ENCODE measurements around the gene ADRA2A. TPM values are rescaled to one million over a fixed set of nuclear protein-coding genes. Genes with fewer than 3 reads are reported as not detected.

The ADRA2A gene
- total RNA-seq, 4 donors from 2014 or later: 0.42 to 3.8 (median 3.6) TPM

DNA sequence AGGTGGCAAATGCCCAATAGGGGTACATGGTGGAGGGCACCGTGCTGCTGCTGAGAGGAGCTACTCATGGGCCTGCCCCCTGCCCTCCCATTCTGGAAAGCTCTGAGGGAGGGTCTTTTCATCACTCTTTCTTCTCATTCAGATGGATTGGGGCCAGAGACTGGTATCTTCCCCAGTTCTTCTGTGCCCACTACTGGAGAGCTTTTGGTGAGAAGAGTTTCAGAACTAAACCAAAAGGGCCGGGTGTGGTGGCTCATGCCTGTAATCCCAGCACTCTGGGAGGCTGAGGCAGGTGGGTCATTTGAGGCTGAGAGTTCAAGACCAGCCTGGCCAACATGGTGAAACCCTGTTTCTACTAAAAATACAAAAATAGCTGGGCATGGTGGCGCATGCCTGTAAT lies 12.5 kb downstream of the ADRA2A start:
- H3K4me3 ChIP-seq: no peak overlapping the region
- H3K9me3 ChIP-seq: no peaks in the 10 kb centered on the region
- DNase-seq (ENCODE audit: extremely low spot score): no peak
- H3K36me3 ChIP-seq: no peaks in the 10 kb centered on the region
- no peaks in the 10 kb centered on the region for H3K4me1 ChIP-seq
- H3K27me3 ChIP-seq: peaks cover 0 to 6% (median 0%) of the 10 kb centered on the region in 4 donors
- intact Hi-C loops (cut with DNase I): no loop called here
- 89% methylated on average over 3 of the region's 3 CpGs for WGBS
- no peak overlapping the region for H3K27ac ChIP-seq (replicated peaks in 1 of 4)
- TF ChIP-seq EP300 (IDR thresholded peaks at IDR 0.05): no peak
- TF ChIP-seq, protein P1, sequence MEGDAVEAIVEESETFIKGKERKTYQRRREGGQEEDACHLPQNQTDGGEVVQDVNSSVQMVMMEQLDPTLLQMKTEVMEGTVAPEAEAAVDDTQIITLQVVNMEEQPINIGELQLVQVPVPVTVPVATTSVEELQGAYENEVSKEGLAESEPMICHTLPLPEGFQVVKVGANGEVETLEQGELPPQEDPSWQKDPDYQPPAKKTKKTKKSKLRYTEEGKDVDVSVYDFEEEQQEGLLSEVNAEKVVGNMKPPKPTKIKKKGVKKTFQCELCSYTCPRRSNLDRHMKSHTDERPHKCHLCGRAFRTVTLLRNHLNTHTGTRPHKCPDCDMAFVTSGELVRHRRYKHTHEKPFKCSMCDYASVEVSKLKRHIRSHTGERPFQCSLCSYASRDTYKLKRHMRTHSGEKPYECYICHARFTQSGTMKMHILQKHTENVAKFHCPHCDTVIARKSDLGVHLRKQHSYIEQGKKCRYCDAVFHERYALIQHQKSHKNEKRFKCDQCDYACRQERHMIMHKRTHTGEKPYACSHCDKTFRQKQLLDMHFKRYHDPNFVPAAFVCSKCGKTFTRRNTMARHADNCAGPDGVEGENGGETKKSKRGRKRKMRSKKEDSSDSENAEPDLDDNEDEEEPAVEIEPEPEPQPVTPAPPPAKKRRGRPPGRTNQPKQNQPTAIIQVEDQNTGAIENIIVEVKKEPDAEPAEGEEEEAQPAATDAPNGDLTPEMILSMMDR (IDR thresholded peaks at IDR 0.05): no peak
- no peak for TF ChIP-seq POLR2A (IDR thresholded peaks at IDR 0.05; ENCODE audit: low read depth)

DNA sequence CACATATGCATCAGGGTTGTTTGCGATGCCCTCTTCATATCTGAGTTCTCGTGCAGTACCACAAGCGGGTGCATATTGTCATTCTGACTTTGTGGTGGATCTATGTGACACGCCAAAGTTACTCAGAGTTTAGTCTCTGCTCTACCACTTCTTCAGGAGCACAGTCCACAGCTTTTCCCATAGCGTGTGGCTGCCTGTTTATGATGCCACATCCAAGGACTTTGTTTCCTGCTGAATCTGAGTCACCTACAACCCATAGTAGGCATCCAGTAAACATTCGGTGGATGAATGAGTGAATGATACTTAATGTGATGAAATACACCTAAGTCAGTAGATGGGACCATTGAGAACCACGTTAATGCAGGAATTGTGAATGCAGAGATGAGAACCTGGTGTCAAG lies 15.0 kb downstream of the ADRA2A start:
- no peak for DNase-seq (ENCODE audit: extremely low spot score)
- 81% methylated on average over 7 of the region's 7 CpGs for WGBS
- Histone ChIP-seq H3K36me3 (no peaks in the 10 kb centered on the region), H3K4me1 (no peaks in the 10 kb centered on the region), H3K4me3 (no peak overlapping the region), H3K27me3 (peaks cover 0 to 11% (median 0%) of the 10 kb centered on the region in 4 donors), H3K9me3 (no peaks in the 10 kb centered on the region), H3K27ac (replicated peaks in 1 of 4) (no peak overlapping the region)
- intact Hi-C loops (cut with DNase I): no loop called here
- TF ChIP-seq, protein P1 (IDR thresholded peaks at IDR 0.05): no peak
- TF ChIP-seq POLR2AphosphoS5 (IDR thresholded peaks at IDR 0.05) (no peak), POLR2A (IDR thresholded peaks at IDR 0.05; ENCODE audit: low read depth) (no peak)

DNA sequence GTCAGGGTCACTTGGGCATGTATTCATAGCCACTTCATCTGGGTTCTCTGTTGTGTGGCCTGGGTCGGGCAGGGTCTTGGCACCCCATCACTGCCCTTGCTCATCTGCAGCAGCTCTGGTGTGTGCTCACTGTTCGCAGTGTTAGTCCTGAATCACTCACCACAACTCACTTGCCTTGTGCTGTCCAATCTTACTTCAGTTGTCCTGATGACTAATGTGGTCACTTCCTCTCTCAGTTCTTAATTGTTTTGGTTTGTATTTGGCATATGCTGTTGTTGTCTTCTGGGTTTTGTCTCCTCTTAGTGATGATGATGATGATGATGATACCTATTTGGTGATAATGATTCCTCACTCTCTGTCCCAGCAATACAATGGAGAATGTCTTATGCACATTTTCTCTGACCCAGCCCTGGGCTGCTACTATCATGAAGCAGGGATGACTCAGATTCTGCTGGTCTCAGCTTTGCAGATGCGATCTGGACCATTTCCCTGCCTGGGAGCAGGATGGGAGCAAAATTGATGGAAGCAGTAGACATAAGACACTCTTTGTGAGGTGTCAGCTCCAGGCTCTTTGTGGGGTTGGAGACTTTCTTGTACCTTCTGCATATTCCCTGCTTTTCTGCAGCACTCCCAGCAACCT lies 17.0 kb downstream of the ADRA2A start:
- Histone ChIP-seq H3K27ac (replicated peaks in 1 of 4) (no peak overlapping the region), H3K4me3 (no peak overlapping the region), H3K36me3 (no peaks in the 10 kb centered on the region), H3K4me1 (no peaks in the 10 kb centered on the region), H3K27me3 (peaks cover 0 to 30% (median 0%) of the 10 kb centered on the region in 4 donors), H3K9me3 (no peaks in the 10 kb centered on the region)
- WGBS: 82% methylated on average over 3 of the region's 3 CpGs
- intact Hi-C loops (cut with DNase I): no loop called here
- no peak for TF ChIP-seq EP300 (IDR thresholded peaks at IDR 0.05)
- no peak for DNase-seq (ENCODE audit: extremely low spot score)

DNA sequence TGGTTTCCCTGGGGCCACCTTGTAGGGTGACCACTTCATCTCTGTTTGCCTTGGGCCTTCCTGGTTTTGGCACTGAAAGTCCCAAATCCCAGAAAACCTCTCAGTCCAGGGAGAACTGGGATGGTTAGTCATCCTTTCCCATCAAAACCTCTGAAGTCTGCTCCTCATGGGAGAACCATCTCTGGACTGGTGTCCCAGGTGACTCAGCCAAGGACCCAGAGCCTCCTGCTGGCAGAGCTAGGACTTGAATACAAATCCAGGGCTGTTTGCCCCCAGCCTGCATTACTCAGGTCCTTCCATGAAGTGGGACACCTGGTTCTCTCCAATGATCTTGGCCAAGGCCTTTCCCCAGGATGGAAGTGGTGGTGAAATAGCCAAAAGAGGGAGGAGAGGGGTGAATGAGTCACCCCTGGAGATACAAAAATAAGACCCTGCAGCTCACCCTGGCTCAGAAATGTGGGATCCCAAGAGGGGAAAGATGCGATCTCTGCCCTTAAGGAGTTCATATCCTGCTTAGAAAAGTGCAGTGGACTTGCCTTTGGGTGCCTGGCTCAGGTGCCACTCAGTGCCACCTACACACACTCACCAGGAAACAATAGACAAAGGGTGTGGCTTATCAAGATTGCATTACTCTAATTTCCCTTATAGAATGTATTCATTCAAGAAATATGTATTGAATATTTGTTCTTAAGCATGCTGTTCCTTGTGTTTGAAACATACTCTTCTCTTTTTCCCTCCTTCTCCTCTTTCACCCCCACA lies 22.0 kb downstream of the ADRA2A start:
- Histone ChIP-seq H3K4me3 (no peak overlapping the region), H3K27me3 (peaks cover 0 to 25% (median 0%) of the 10 kb centered on the region in 4 donors), H3K4me1 (no peaks in the 10 kb centered on the region), H3K36me3 (no peaks in the 10 kb centered on the region), H3K9me3 (no peaks in the 10 kb centered on the region), H3K27ac (replicated peaks in 1 of 4) (no peak overlapping the region)
- intact Hi-C loops (cut with DNase I): no loop called here
- 100% methylated on average over 1 of the region's 1 CpG for WGBS
- no peak for TF ChIP-seq POLR2AphosphoS5 (IDR thresholded peaks at IDR 0.05)
- TF ChIP-seq, protein P1 (IDR thresholded peaks at IDR 0.05): no peak
- TF ChIP-seq EP300 (IDR thresholded peaks at IDR 0.05): no peak
- TF ChIP-seq POLR2A (IDR thresholded peaks at IDR 0.05; ENCODE audit: low read depth): no peak
- no peak for DNase-seq (ENCODE audit: extremely low spot score)

DNA sequence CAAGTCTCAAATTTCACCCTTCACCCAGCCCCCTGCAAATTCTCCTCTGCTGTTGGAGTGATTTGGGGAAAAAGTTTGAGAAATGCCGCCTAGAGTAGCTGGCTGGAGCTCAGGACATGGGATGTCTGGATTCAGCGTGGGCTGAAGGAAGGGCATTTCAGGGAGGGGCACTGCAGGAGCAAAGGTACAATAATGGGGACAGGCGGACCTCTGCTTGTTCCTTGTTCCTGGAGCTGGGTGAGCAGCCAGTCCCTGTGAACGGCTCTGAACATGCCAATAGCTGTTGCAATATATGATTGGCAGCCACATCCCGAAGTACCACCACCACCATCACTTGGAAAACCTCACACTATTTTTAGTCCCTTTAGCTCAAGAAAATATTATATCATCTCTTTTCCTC lies 23.4 kb downstream of the ADRA2A start:
- TF ChIP-seq POLR2AphosphoS5 (IDR thresholded peaks at IDR 0.05): no peak
- no peak for TF ChIP-seq EP300 (IDR thresholded peaks at IDR 0.05)
- TF ChIP-seq, protein P1 (IDR thresholded peaks at IDR 0.05): no peak
- H3K9me3 ChIP-seq: no peaks in the 10 kb centered on the region
- no peak overlapping the region for H3K27ac ChIP-seq (replicated peaks in 1 of 4)
- intact Hi-C loops (cut with DNase I): no loop called here
- H3K27me3 ChIP-seq: peaks cover 0 to 25% (median 0%) of the 10 kb centered on the region in 4 donors
- no peak overlapping the region for H3K4me3 ChIP-seq
- WGBS: 65% methylated on average over 5 of the region's 5 CpGs
- no peaks in the 10 kb centered on the region for H3K4me1 ChIP-seq
- no peak for DNase-seq (ENCODE audit: extremely low spot score)
- H3K36me3 ChIP-seq: no peaks in the 10 kb centered on the region

All from esophagus muscularis mucosa (tissue), 4 donors.